NB4 (cell line): ENCODE measurements around the gene TMEM95.
A peak's percentile ranks its signal among the peaks of the same experiment; 100 is the strongest.
"Not testable (repeated sequence)": the region's sequence is repeated elsewhere in the genome, so short reads cannot be mapped to it uniquely, and the experiment has no call there.

ENCODE experiments used
- DNase-seq: peaks from one replicate; pipeline ENCODE4 v3.0.0; 2010; ENCODE audit warnings: low read depth
- H3K4me3 ChIP-seq: one replicate; pipeline ENCODE4 v1.5.1; 2011; ENCODE audit warnings: mild to moderate bottlenecking, low read depth, low read length, moderate library complexity
- MYC ChIP-seq: IDR thresholded peaks from 2 replicates; pipeline ENCODE4 v1.6.1; 2011; ENCODE audit warnings: low read depth, low read length
- POLR2A ChIP-seq: IDR thresholded peaks from 2 replicates; pipeline ENCODE4 v1.6.1; 2011; ENCODE audit warnings: mild to moderate bottlenecking; ENCODE audit not compliant: insufficient read length; ENCODE audit errors: extremely low read depth
- TF ChIP-seq, protein P1 (sequence below): IDR thresholded peaks from 2 replicates; pipeline ENCODE4 v1.6.1; 2011; ENCODE audit warnings: low read depth, low read length
- TF ChIP-seq, protein P2 (sequence below): IDR thresholded peaks from one replicate; pipeline ENCODE4 v1.5.1; 2012; ENCODE audit warnings: low read depth, low read length

Gene TMEM95

GRCh38 chr17:7332111-7332510 lies 22.8 kb upstream of the TMEM95 start:
- no peak for DNase-seq
- TF ChIP-seq, protein P1, sequence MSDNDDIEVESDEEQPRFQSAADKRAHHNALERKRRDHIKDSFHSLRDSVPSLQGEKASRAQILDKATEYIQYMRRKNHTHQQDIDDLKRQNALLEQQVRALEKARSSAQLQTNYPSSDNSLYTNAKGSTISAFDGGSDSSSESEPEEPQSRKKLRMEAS = no peak
- TF ChIP-seq MYC = no peak
- TF ChIP-seq, protein P2, sequence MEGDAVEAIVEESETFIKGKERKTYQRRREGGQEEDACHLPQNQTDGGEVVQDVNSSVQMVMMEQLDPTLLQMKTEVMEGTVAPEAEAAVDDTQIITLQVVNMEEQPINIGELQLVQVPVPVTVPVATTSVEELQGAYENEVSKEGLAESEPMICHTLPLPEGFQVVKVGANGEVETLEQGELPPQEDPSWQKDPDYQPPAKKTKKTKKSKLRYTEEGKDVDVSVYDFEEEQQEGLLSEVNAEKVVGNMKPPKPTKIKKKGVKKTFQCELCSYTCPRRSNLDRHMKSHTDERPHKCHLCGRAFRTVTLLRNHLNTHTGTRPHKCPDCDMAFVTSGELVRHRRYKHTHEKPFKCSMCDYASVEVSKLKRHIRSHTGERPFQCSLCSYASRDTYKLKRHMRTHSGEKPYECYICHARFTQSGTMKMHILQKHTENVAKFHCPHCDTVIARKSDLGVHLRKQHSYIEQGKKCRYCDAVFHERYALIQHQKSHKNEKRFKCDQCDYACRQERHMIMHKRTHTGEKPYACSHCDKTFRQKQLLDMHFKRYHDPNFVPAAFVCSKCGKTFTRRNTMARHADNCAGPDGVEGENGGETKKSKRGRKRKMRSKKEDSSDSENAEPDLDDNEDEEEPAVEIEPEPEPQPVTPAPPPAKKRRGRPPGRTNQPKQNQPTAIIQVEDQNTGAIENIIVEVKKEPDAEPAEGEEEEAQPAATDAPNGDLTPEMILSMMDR = no peak
- no peak for TF ChIP-seq POLR2A
- H3K4me3 ChIP-seq = no peak overlapping the region

DNA sequence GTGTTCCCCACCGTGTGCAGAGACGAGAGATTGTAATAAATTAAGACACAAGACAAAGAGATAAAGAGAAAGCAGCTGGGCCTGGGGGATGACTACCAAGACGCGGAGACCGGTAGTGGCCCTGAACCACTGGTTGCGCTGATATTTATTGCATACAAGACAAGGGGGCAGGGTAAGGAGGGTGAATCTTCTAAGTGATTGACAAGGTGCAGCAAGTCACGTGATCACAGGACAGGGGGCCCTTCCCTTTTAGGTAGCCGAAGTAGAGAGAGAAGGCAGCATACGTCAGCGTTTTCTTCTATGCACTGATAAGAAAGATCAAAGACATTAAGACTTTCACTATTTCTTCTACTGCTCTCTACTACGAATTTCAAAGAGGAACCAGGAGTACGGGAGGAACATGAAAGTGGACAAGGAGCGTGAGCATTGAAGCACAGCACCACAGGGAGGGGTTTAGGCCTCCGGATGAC lies 22.3 kb upstream of the TMEM95 start:
- H3K4me3 ChIP-seq = not testable (repeated sequence)

DNA sequence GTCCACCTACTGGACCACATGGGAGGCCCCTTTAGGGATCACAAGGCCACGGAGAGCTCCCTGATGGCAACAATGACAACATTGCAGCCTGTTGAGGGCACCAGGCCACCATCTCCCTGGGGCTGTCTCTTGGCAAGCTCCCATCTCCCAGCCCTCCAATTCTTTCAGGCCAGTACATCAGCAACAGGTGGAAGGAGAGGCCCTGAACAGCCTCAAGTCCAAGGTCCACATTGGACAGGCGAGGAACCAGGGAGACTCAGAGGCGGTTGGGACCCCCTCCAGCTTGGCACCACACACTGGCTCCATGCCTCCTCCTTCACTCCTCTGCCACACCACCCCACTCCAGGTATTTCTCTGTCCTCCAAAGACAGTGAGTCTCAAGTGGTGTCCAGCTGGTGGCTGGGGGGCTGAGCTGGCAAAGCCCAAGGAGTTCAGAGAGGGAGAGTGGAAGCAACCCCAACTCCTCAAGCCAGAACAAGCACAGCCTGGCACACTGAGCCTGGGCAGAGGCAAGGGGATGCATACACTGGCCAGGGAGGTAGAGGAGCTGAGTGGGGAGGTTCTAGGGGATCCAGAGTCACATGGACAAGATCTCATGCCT lies 19.9 kb upstream of the TMEM95 start:
- TF ChIP-seq, protein P2 = no peak
- TF ChIP-seq POLR2A (no peak), MYC (no peak)
- TF ChIP-seq, protein P1 = no peak
- DNase-seq = no peak
- H3K4me3 ChIP-seq = no peak overlapping the region

More for the DNA sequence above, 22.3 kb upstream of the TMEM95 start:
- DNase-seq = not testable (repeated sequence)

- DNase-seq = not testable (repeated sequence)
- H3K4me3 ChIP-seq = peak overlapping the region; percentile 77
Measured at GRCh38 chr17:7335765-7336164, 19.2 kb upstream of the TMEM95 start.

DNA sequence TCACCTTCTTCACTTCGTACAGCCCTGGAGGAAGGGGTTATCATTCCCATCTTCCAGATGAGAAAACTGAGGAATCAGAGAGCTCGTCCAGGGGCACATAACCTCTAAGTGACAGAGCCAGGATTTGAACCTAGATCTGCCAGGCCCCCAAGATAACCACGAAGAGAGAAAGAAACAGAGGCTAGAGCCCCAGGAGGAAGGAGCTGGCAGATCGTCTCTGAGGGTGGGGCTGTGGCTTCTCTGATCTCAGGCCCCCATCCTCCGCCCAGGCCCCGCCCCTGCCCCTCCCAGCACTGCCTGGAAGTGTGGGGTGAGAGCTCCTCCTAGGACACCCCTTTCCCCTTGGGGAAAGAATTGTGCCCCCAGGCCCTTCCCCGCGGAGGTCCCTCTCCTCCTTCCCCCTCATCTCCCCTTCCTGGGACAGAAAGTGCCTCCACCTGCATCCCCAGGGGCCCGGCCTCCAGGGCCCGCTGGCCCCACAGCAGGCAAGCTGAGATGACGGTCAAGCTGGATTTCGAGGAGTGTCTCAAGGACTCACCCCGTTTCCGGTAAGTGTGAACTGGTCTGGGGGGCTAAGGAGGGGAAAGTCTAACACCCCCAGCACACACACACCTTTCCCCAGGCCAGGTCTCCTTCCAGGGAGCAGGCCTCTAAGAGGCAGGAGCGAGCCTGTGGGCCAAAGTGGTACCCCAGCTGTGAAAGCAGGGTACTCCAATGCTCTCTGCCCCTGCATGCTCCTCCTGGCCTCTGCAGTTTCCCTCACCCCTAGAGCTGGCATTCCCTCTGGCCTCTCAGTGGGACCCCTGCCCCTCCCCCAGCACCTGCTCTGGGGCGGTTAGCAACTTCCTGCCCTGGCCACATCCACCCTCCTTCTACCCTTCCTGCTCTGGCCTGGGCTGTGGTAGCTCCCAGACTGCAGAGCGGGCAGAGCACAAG lies 18.4 kb upstream of the TMEM95 start, which contains the start of gene ACAP1:
ACAP1 (plus strand) TSS at position 290 of the 936 bp plus-strand sequence; CDS start at position 496, 206 bp downstream.
- peak within 1 kb of the TSS; percentile 77 for H3K4me3 ChIP-seq
- TF ChIP-seq, protein P1 = peak; percentile 54
- TF ChIP-seq, protein P2 = no peak
- 0 out of 2 replicates have a peak, but pooled peaks have one; percentile 54 for TF ChIP-seq MYC
- no peak for TF ChIP-seq POLR2A
- peak; percentile 83 for DNase-seq

GRCh38 chr17:7337600-7337999 lies 17.4 kb upstream of the TMEM95 start:
- peak overlapping the region; percentile 77 for H3K4me3 ChIP-seq
- not testable (repeated sequence) for DNase-seq

DNA sequence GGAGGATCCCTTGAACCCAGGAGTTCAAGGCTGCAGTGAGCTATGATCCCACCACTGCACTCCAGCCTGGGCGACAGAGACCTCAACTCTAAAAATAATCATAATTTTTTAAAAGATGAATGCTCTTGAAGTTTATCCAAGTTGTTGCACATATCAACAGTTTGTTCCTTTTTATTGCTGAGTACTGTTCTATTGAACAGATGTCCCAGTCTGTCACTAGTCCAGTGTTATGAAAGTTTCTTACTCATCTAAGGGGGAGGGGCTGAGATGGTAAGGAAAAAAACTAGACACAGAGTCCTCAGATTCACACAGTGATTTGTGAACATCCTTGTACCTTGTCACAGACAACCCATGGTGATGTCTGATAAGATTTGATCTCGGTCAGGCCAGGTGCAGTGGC lies 14.8 kb upstream of the TMEM95 start:
- no peak overlapping the region for H3K4me3 ChIP-seq
- peak; percentile 23 for DNase-seq
- TF ChIP-seq POLR2A = no peak
- TF ChIP-seq, protein P2 = no peak
- TF ChIP-seq, protein P1 = no peak
- no peak for TF ChIP-seq MYC
